ENCODE measurements around the gene SLC19A1. TPM values are rescaled to one million over a fixed set of nuclear protein-coding genes. Genes with fewer than 3 reads are reported as not detected.

The SLC19A1 gene
- total and polyA plus RNA-seq, 7 donors, result 1.4 to 3.8 (median 2.3) TPM

DNA sequence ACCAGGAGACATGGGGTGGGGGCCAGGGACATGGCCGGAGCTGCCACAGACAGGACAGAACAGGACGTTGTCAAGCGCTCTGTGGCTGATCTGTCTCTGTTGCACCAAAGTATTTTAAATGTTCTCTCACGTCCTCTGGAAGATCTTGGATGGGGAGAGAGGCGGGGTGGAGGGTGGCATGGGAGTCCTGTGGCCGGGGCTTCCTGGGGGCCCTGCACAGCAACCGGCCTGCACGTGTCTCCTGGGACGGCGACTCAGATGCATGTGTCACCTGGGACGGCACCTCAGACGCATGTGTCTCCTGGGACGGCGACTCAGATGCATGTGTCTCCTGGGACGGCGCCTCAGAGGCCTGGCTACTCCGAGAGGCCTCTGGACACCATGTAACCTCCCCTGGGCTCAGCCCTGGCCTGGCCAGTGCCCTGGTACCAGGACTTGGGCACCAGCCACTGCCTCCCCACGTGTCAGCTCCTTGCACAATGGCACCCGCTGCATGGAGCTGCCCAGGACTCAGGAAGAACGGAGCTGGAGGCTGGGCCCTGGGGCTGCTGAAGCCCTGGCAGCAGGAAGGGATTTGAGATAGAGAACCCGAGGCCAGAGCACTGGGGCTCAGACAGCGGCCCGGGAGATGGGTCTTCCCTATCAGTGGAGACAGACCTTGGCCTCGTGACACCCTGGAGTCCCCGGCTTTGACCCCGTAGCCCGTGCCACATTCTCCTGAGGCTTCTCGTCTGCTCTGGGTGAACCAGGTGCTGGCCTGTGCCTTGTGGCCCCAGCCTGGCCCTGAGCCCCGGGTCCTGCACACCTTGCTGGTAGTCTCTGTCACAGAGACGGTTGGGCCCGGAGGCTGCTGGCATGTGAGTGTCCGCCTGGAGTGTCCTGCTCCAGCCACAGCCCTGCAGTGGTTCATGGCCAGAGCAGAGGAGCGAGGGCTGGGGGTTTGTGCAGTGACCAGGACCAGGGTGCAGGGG, 14.7 kb upstream of the SLC19A1 start:
- H3K9me3 ChIP-seq, result no peaks in the 10 kb centered on the region
- ATAC-seq (peak in 1 of 4 donors; percentile 42), DNase-seq (peak in 1 of 2 donors; percentile 61)
- no peak overlapping the region for H3K27ac ChIP-seq
- WGBS, 3 donors, result 74 to 77% (median 74%) methylated on average over 32 to 33 of the region's 33 CpGs
- H3K27me3 ChIP-seq (ENCODE audit: insufficient read depth in 3 of 3, low read length in 2 of 3), result peaks cover 0 to 31% (median 9%) of the 10 kb centered on the region in 3 donors
- TF ChIP-seq CTCF (IDR thresholded peaks at IDR 0.05), result no peak
- intact Hi-C loops (cut with DNase I), result loop anchor here (1.0 to 5.0 kb wide), 3 partner anchors 39 to 365 kb away; no protein-coding TSS in a partner anchor
- no peaks in the 10 kb centered on the region for H3K36me3 ChIP-seq (ENCODE audit: insufficient read depth in 1 of 2, low read depth in 1 of 2)
- H3K4me1 ChIP-seq, result peaks cover 4% of the 10 kb centered on the region
- H3K4me3 ChIP-seq, result no peak overlapping the region

DNA sequence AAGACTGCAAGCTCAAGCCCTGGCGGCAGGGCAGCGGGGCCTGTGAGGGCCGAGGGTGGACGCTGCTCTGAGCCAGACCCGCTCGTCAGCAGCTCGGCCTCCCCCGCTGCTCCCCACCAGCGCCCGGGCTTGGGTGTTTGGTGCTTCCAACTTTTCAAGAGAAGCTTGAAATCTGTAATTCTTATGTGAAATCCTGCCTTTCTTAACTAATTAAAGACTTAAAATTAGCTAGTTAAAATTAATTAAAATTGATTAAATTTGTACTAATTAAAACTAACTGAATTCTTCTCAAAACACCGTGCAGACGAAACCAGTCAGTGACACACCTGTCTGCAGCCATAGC, 14.0 kb upstream of the SLC19A1 start:
- Histone ChIP-seq H3K4me3 (peak overlapping the region; percentile 67), H3K4me1 (peaks cover 4% of the 10 kb centered on the region), H3K27ac (peak overlapping the region; percentile 66), H3K9me3 (no peaks in the 10 kb centered on the region), H3K36me3 (ENCODE audit: insufficient read depth in 1 of 2, low read depth in 1 of 2) (no peaks in the 10 kb centered on the region), H3K27me3 (ENCODE audit: insufficient read depth in 3 of 3, low read length in 2 of 3) (peaks cover 0 to 28% (median 10%) of the 10 kb centered on the region in 3 donors)
- ATAC-seq, result no peak
- intact Hi-C loops (cut with DNase I), result loop anchor here (1.0 to 5.0 kb wide), 3 partner anchors 40 to 366 kb away; no protein-coding TSS in a partner anchor
- DNase-seq, result no peak
- WGBS, 3 donors, result 35 to 61% (median 35%) methylated on average over 12 of the region's 12 CpGs
- TF ChIP-seq CTCF (IDR thresholded peaks at IDR 0.05), result no peak

GRCh38 chr21:45555557-45556301, 13.5 kb upstream of the SLC19A1 start:
- Histone ChIP-seq H3K27ac (peak overlapping the region; percentile 66), H3K36me3 (ENCODE audit: insufficient read depth in 1 of 2, low read depth in 1 of 2) (no peaks in the 10 kb centered on the region), H3K4me1 (peaks cover 4% of the 10 kb centered on the region), H3K27me3 (ENCODE audit: insufficient read depth in 3 of 3, low read length in 2 of 3) (peaks cover 0 to 24% (median 8%) of the 10 kb centered on the region in 3 donors), H3K9me3 (no peaks in the 10 kb centered on the region), H3K4me3 (peak overlapping the region; percentile 67)
- DNase-seq, result peak; percentile 64 to 87
- peak; percentile 85 to 95 (median 91) for ATAC-seq
- WGBS, 3 donors, result 1 to 17% (median 1%) methylated on average over 34 to 62 of the region's 62 CpGs
- intact Hi-C loops (cut with DNase I), result loop anchor here (1.0 to 5.0 kb wide), 4 partner anchors 41 to 367 kb away; no protein-coding TSS in a partner anchor
- TF ChIP-seq CTCF (IDR thresholded peaks at IDR 0.05), result peak; percentile 71

- H3K4me3 ChIP-seq, result peak overlapping the region; percentile 67
- H3K27ac ChIP-seq, result no peak overlapping the region
- H3K4me1 ChIP-seq, result peaks cover 4% of the 10 kb centered on the region
- no peaks in the 10 kb centered on the region for H3K9me3 ChIP-seq
- ATAC-seq (no peak), DNase-seq (no peak)
- WGBS, 3 donors, result 0% methylated on average over 5 to 17 of the region's 34 CpGs; no CpG with 5 or more reads in 1 of the 3 donors
- no peaks in the 10 kb centered on the region for H3K36me3 ChIP-seq (ENCODE audit: insufficient read depth in 1 of 2, low read depth in 1 of 2)
- peaks cover 0 to 24% (median 7%) of the 10 kb centered on the region in 3 donors for H3K27me3 ChIP-seq (ENCODE audit: insufficient read depth in 3 of 3, low read length in 2 of 3)
- intact Hi-C loops (cut with DNase I), result loop anchor here (1.0 to 5.0 kb wide), 3 partner anchors 265 to 367 kb away; no protein-coding TSS in a partner anchor
- no peak for TF ChIP-seq CTCF (IDR thresholded peaks at IDR 0.05)
Measured at GRCh38 chr21:45555251-45555556, 13.0 kb upstream of the SLC19A1 start.
